Measurements from ENCODE around the gene MAPK10. TPM values are rescaled to one million over a fixed set of nuclear protein-coding genes. Genes with fewer than 3 reads are reported as not detected.

The MAPK10 gene
- total and polyA plus RNA-seq, 10 of the 15 experiments (the other 5 are each of a cell fraction or from before 2014, with no cell fraction given), result 1.1 to 4.2 (median 2.4) TPM

GRCh38 chr4:86122404-86122803 is 237.4 kb downstream of the MAPK10 start (continued):
- TF ChIP-seq TCF3 (IDR thresholded peaks at IDR 0.05; ENCODE audit: borderline replicate concordance, insufficient read depth, low read depth, low read length), result no peak
- TF ChIP-seq CREB1 (IDR thresholded peaks at IDR 0.05; ENCODE audit: low read depth), result no peak
- TF ChIP-seq TARDBP (IDR thresholded peaks at IDR 0.05; ENCODE audit: borderline replicate concordance), result no peak
- TF ChIP-seq RCOR1 (conservative IDR thresholded peaks at IDR 0.05; ENCODE audit: low read depth, low read length), result no peak

- no peak overlapping the region for H3K9ac ChIP-seq (ENCODE audit: control insufficient read depth, insufficient read depth, low read length)
- H3K4me1 ChIP-seq (ENCODE audit: control insufficient read depth, insufficient read depth, low read length), result no peaks in the 10 kb centered on the region
- no peaks in the 10 kb centered on the region for H3K79me2 ChIP-seq (ENCODE audit: control insufficient read depth, insufficient read depth, low read length)
- no peaks in the 10 kb centered on the region for H3K36me3 ChIP-seq (ENCODE audit: control insufficient read depth in 2 of 2, insufficient read depth in 2 of 2, low read length in 1 of 2)
- ChIA-PET RAD21 (ENCODE audit: unreplicated experiment) (no interaction called here), POLR2A (no interaction called here), CTCF (no interaction called here), SMC1A (ENCODE audit: uncharacterized antibody, unreplicated experiment) (no interaction called here)
- intact Hi-C loops (cut with micrococcal nuclease; ENCODE audit: unreplicated experiment), result no loop called here
- no peaks in the 10 kb centered on the region for H3K27me3 ChIP-seq (replicated peaks in 1 of 2; ENCODE audit: control insufficient read depth in 2 of 2, insufficient read depth in 2 of 2, low read length in 1 of 2)
- FAIRE-seq (no peak), ATAC-seq (no peak), DNase-seq (ENCODE audit: low read depth, low spot score) (no peak)
- no peaks in the 10 kb centered on the region for H3K9me3 ChIP-seq (replicated peaks; ENCODE audit: control insufficient read depth, insufficient read depth, low read length)
- no peak overlapping the region for H2AFZ ChIP-seq (ENCODE audit: control insufficient read depth, low read depth, low read length)
- no TSS peak for BruUV-seq (replicated peaks)
- no peak overlapping the region for H3K27ac ChIP-seq (ENCODE audit: control insufficient read depth, insufficient read depth)
- in situ Hi-C loops (cut with MboI), result no loop called here
- no peaks in the 10 kb centered on the region for H4K20me1 ChIP-seq (ENCODE audit: control insufficient read depth, insufficient read depth)
- TF ChIP-seq BMI1 (IDR thresholded peaks at IDR 0.05; ENCODE audit: borderline replicate concordance) (no peak), TARDBP (IDR thresholded peaks at IDR 0.05; ENCODE audit: borderline replicate concordance) (no peak)
- no peak overlapping the region for H3K4me3 ChIP-seq
- H3K4me2 ChIP-seq (ENCODE audit: control insufficient read depth, insufficient read depth), result no peak overlapping the region
Measured at GRCh38 chr4:86118711-86119110, 241.1 kb downstream of the MAPK10 start.

GRCh38 chr4:86117705-86118302 is 242.0 kb downstream of the MAPK10 start:
- Histone ChIP-seq H3K4me2 (ENCODE audit: control insufficient read depth, insufficient read depth) (no peak overlapping the region), H3K4me3 (no peak overlapping the region), H2AFZ (ENCODE audit: control insufficient read depth, low read depth, low read length) (no peak overlapping the region), H3K9me3 (replicated peaks; ENCODE audit: control insufficient read depth, insufficient read depth, low read length) (no peaks in the 10 kb centered on the region), H3K27me3 (replicated peaks in 1 of 2; ENCODE audit: control insufficient read depth in 2 of 2, insufficient read depth in 2 of 2, low read length in 1 of 2) (no peaks in the 10 kb centered on the region), H4K20me1 (ENCODE audit: control insufficient read depth, insufficient read depth) (no peaks in the 10 kb centered on the region), H3K36me3 (ENCODE audit: control insufficient read depth in 2 of 2, insufficient read depth in 2 of 2, low read length in 1 of 2) (no peaks in the 10 kb centered on the region), H3K27ac (ENCODE audit: control insufficient read depth, insufficient read depth) (no peak overlapping the region), H3K9ac (ENCODE audit: control insufficient read depth, insufficient read depth, low read length) (no peak overlapping the region), H3K4me1 (ENCODE audit: control insufficient read depth, insufficient read depth, low read length) (no peaks in the 10 kb centered on the region), H3K79me2 (ENCODE audit: control insufficient read depth, insufficient read depth, low read length) (no peaks in the 10 kb centered on the region)
- ChIA-PET CTCF (interaction anchor here (0.6 to 1.2 kb wide), 2 partner anchors 9 to 37 kb away, joined by 3 read pairs; no protein-coding TSS in a partner anchor), RAD21 (ENCODE audit: unreplicated experiment) (no interaction called here), SMC1A (ENCODE audit: uncharacterized antibody, unreplicated experiment) (interaction anchor here (1.3 to 1.8 kb wide), 3 partner anchors 8 to 12 kb away, joined by 3 to 5 read pairs (median 4); no protein-coding TSS in a partner anchor), POLR2A (no interaction called here)
- intact Hi-C loops (cut with micrococcal nuclease; ENCODE audit: unreplicated experiment) (no loop called here), in situ Hi-C loops (cut with MboI) (no loop called here)
- ATAC-seq (no peak), FAIRE-seq (no peak), DNase-seq (ENCODE audit: low read depth, low spot score) (no peak)
- no TSS peak for BruUV-seq (replicated peaks)
- 38% methylated on average over 2 of the region's 2 CpGs for WGBS (ENCODE audit: insufficient coverage, insufficient replicate concordance, low lambda C conversion rate, missing lambda C conversion rate)
- TF ChIP-seq TAF1 (IDR thresholded peaks at IDR 0.05; ENCODE audit: borderline replicate concordance, low read depth, low read length) (no peak), BMI1 (IDR thresholded peaks at IDR 0.05; ENCODE audit: borderline replicate concordance) (no peak), IRF4 (IDR thresholded peaks at IDR 0.05; ENCODE audit: low read depth, low read length) (no peak), CEBPB (IDR thresholded peaks at IDR 0.05; ENCODE audit: borderline replicate concordance in 1 of 2, low read depth in 2 of 2, low read length in 2 of 2) (no peak), SIX5 (IDR thresholded peaks at IDR 0.05; ENCODE audit: low read depth, low read length, severe bottlenecking) (no peak), CEBPZ (IDR thresholded peaks at IDR 0.05; ENCODE audit: low read depth, low read length) (no peak)

Data from GM12878 (cell line).